HG03558 (cell line): Measurements from ENCODE around the gene MYLK3.
A peak's percentile ranks its signal among the peaks of the same experiment; 100 is the strongest.
"Not testable (repeated sequence)": the region's sequence is repeated elsewhere in the genome, so short reads cannot be mapped to it uniquely, and the experiment has no call there.

ENCODE experiments used
- ATAC-seq: cut with Tn5 transposase; IDR thresholded peaks from one replicate; pipeline ENCODE4 v1.9.1; 2021; ENCODE audit warnings: moderate number of reproducible peaks; ENCODE audit not compliant: unreplicated experiment; ENCODE audit errors: extremely low read depth

MYLK3 gene

GRCh38 chr16:46747777-46748651, at the start of gene MYLK3:
Gene MYLK3 (minus strand): TSS chr16:46748344. CDS start chr16:46748193, 151 bp downstream.
- no peak for ATAC-seq

- no peak for ATAC-seq
Measured at GRCh38 chr16:46797501-46797900, 49.4 kb upstream of the MYLK3 start.

DNA sequence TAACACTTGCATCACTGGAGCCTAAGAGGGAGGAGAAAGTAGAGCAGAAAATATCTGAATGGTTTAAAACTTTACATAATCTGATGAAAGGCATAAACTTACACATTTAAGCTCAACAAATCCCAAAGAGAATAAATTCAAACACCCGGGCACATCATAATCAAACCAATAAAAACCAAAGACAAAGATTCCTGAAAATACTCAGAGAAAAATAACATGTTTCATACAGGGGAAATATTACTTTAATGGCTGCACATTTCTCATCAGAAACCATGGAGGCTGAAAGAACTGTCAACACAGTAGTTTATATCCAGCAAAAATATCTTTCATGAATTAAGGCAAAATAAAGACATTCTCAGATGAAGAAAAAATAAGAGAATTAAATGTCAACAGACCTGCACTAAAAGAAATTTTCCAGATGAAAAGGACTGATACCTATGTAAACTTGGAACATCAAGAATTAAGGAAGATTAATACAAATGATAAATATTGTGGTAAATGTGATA, 48.7 kb upstream of the MYLK3 start:
- no peak for ATAC-seq

- ATAC-seq = no peak
Measured at GRCh38 chr16:46793841-46794240, 45.7 kb upstream of the MYLK3 start.

DNA sequence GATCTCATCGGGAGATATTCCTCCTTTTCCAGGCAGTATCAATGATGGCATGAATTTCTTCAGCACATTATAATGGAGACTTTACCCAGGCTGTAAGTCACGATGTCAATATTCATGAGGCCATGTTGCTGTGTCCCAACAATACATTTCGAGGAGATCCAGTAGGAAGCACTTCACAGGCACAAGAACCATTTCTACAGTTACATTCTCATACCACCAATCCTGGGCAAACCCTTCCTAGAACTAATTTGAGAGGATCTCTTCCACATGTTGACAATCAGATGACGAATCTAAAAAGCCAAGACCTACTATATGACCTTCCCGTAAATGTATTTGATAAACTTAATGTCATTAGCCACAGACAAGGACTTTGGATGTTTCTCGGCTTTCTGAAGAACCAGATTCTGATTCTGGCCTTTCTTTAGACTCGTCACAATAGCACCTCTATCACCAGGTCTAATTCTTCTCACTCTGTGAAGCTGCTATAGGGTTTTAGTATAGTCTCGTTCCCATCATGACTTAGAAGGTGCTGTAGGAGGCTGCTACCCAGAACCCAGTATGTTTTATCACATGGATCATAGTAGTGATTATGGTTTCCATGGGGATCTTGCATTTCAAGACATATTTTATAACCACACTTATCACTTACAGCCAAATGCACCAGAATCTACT, 42.6 kb upstream of the MYLK3 start:
- no peak for ATAC-seq

- ATAC-seq = no peak
Measured at GRCh38 chr16:46789499-46790414, 41.6 kb upstream of the MYLK3 start.

DNA sequence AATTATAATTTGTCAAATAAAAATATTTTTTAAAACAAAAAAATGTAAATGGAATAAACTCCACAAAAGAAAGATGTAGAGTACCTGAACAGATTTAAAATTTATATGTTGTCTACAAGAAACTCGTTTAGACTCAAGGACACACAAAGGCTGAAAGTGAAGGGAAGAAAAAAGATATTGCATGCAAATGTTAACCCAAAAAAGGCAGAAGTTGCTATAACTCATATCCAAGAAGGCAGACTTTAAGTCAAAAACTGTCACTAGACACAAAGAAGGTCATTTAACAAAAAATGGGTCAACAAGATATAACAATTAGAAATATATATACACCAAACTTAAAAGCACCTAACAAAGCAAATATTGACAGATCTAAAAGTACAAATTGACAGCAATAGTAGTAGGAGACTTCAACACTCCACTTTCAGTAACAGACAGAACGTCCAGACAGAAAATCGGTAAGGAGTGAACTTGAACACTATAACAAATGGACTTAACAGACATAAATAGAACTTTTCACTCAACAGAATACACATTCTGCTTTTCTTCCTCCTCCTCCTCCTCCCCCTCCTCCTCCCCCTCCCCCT, 40.8 kb upstream of the MYLK3 start:
- no peak for ATAC-seq

- ATAC-seq = no peak
Measured at GRCh38 chr16:46787909-46788308, 39.8 kb upstream of the MYLK3 start.

DNA sequence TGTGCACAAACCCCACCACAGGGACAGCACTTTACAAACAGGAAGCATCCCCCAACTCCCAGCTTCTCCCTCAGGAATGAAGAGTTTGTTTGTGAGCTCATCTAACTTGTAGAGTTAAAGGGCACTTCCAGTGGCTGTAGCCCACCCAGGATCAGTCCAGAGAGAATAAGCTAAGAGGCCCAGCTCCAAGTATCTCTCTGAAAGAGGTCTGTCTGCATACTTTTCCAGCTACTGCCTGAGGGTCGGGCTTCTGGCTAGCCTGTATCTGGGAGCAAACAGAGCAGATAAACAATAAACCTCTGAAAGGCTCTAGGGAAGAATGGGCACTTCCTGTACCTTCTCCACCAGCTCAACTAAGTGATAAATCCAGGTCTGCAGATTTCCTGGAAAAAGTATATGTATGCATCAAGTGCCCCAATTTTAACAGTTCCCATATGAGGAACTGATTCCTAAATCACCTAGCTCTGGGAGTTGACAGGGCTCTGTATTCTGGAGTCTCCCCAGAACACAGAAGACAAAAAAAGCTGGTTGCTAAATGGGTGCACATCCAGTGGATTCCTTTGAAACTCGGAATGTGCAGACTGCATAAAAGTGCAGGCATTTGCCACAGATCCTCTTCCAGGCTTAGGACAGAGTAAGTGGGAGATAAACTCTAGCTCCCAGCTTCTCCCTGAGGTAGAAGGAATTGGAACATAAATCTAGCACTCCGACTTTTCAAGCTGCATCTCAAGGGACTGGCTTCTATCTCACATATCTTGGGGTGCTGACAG, 37.1 kb upstream of the MYLK3 start:
- ATAC-seq = no peak

GRCh38 chr16:46784569-46784968, 36.4 kb upstream of the MYLK3 start:
- ATAC-seq = not testable (repeated sequence)

DNA sequence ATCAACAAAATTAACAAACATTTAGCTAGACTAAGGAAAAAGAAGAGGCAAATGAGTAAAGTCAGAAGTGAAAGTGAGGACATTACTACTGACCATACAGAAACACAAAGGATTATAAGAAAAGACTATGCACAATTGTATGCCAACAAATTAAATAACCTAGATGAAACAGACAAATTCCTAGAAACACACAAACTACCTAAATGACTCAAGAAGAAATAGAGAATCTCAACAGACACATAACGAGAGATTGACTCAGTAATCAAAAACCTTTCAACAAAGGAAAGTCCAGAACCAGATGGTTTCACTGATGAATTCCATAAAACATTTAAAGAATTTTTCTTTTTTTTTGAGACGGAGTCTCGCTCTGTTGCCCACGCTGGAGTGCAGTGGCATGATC, 35.7 kb upstream of the MYLK3 start:
- ATAC-seq = no peak

GRCh38 chr16:46782320-46782719, 34.2 kb upstream of the MYLK3 start:
- no peak for ATAC-seq

DNA sequence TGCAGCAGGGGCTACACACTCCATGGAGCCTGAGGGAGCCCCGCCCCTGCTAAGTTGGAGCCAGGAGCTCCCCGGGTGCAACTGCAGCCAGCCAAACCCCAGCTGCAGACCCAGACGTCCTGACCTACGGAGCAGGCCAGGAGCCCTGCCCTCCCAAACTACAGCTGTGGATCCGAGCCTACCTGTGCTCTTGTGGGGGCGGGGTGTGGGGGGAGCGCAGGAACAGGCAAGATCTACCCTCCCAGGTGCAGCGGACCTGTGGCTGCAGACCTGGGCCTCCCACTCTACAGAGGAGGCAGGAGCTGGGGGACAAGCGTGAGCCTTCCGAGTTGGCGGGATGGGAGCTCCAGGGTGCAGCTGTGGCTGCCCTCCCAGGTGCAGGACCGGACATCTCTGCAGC, 29.7 kb upstream of the MYLK3 start:
- ATAC-seq = no peak

DNA sequence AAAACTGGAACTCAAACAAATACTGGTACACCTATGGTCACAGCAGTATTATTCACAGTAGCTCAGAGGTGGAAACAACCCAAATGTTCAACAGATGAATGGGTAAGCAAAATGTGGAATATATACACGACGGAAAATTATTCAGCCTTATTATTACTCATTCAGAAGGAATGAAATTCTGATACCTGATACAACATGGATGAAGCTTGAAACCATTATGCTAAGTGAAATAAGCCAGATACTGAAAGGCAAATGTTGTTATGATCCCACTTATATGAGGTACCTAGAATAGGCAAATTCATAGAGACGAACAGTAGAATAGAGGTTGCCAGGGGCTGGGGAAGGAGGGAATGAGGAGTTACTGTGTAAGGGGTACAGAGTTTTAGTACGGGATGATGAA, 27.1 kb upstream of the MYLK3 start:
- no peak for ATAC-seq

GRCh38 chr16:46774743-46775177, 26.6 kb upstream of the MYLK3 start:
- ATAC-seq = peak; percentile 81

GRCh38 chr16:46772463-46772862, 24.3 kb upstream of the MYLK3 start:
- ATAC-seq = no peak

- ATAC-seq = no peak
Measured at GRCh38 chr16:46768809-46769208, 20.7 kb upstream of the MYLK3 start.

- no peak for ATAC-seq
Measured at GRCh38 chr16:46765050-46765449, 16.9 kb upstream of the MYLK3 start.

GRCh38 chr16:46763147-46763546, 15.0 kb upstream of the MYLK3 start:
- ATAC-seq = no peak
